OCI-LY3 (cell line): ENCODE measurements around the gene LRRC23.
"Not testable (repeated sequence)": the region's sequence is repeated elsewhere in the genome, so short reads cannot be mapped to it uniquely, and the experiment has no call there.

ENCODE experiments used
- H2AFZ ChIP-seq: fragments of 200-600, 300-600 bp; shearing (Covaris generic); 2 replicates; pipeline ENCODE4 v1.6.0; 2014; ENCODE audit warnings: antibody characterized with exemption, low read depth, low read length
- H3K27ac ChIP-seq: fragments of 200-600, 300-600 bp; sonication (generic); 2 replicates; pipeline ENCODE4 v1.5.1; 2014; ENCODE audit warnings: mild to moderate bottlenecking, low read length, moderate library complexity, mixed read lengths
- H3K27me3 ChIP-seq: fragments of 200-600, 300-600 bp; sonication (generic); 2 replicates; pipeline ENCODE4 v1.6.1; 2014; ENCODE audit warnings: low read depth, low read length, mixed read lengths
- H3K36me3 ChIP-seq: fragments of 200-600, 300-600 bp; sonication (generic); replicated peaks from 2 replicates; pipeline ENCODE3; 2014; ENCODE audit warnings: low read depth, low read length, mixed read lengths
- H3K4me1 ChIP-seq: fragments of 300-600, 200-600 bp; sonication (generic); 2 replicates; pipeline ENCODE4 v1.6.1; 2014; ENCODE audit warnings: low read length, mixed read lengths
- H3K4me2 ChIP-seq: fragments of 200-600, 300-600 bp; sonication (generic); 2 replicates; pipeline ENCODE4 v1.6.1; 2014; ENCODE audit warnings: low read length, mixed read lengths
- H3K4me3 ChIP-seq: fragments of 300-600, 200-600 bp; sonication (generic); 2 replicates; pipeline ENCODE4 v1.5.1; 2014; ENCODE audit warnings: antibody characterized with exemption, mild to moderate bottlenecking, low read length, moderate library complexity
- H3K79me2 ChIP-seq: fragments of 300-600, 200-600 bp; shearing (Covaris generic); 2 replicates; pipeline ENCODE4 v1.6.1; 2014; ENCODE audit warnings: mild to moderate bottlenecking, low read length, mixed read lengths
- H3K9ac ChIP-seq: fragments of 300-600, 200-600 bp; shearing (Covaris generic); 2 replicates; pipeline ENCODE4 v1.6.0; 2014; ENCODE audit warnings: mild to moderate bottlenecking, low read length, moderate library complexity
- H3K9me3 ChIP-seq: fragments of 200-600, 300-600 bp; shearing (Covaris generic); 2 replicates; pipeline ENCODE4 v1.6.1; 2014; ENCODE audit warnings: low read length, mixed read lengths; ENCODE audit not compliant: insufficient read depth
- H4K20me1 ChIP-seq: fragments of 200-600, 300-600 bp; sonication (generic); 2 replicates; pipeline ENCODE4 v1.6.1; 2016; ENCODE audit warnings: low read length, mixed read lengths; ENCODE audit not compliant: insufficient read depth
- CTCF ChIP-seq: fragments of 200-600, 300-600 bp; sonication (generic); IDR thresholded peaks from 2 replicates; pipeline ENCODE4 v1.5.1; 2014; ENCODE audit warnings: antibody characterized with exemption, low read length, low read depth
- EZH2phosphoT487 ChIP-seq: fragments of 200-600 bp; shearing (Covaris generic); IDR thresholded peaks from 2 replicates; pipeline ENCODE4 v1.6.1; 2018; ENCODE audit warnings: antibody characterized with exemption, mixed run types, low read depth

LRRC23 gene

GRCh38 chr12:6860942-6861341 is 43.7 kb upstream of the LRRC23 start:
- Histone ChIP-seq H3K9me3 (no peaks in the 10 kb centered on the region), H4K20me1 (no peaks in the 10 kb centered on the region), H3K79me2 (no peaks in the 10 kb centered on the region), H3K36me3 (peaks cover 56% of the 10 kb centered on the region), H3K9ac (no peak overlapping the region), H3K27me3 (no peaks in the 10 kb centered on the region), H3K4me2 (no peak overlapping the region), H3K4me1 (no peaks in the 10 kb centered on the region), H3K4me3 (no peak overlapping the region), H2AFZ (no peak overlapping the region), H3K27ac (no peak overlapping the region)
- TF ChIP-seq CTCF (no peak), EZH2phosphoT487 (no peak)

- H3K27ac ChIP-seq = no peak overlapping the region
- H3K36me3 ChIP-seq = peaks cover 55% of the 10 kb centered on the region
- H2AFZ ChIP-seq = no peak overlapping the region
- no peaks in the 10 kb centered on the region for H3K9me3 ChIP-seq
- no peak overlapping the region for H3K9ac ChIP-seq
- H3K4me3 ChIP-seq = no peak overlapping the region
- H3K27me3 ChIP-seq = no peaks in the 10 kb centered on the region
- no peak for TF ChIP-seq CTCF
- no peak for TF ChIP-seq EZH2phosphoT487
- H3K79me2 ChIP-seq = no peaks in the 10 kb centered on the region
- peaks cover under 1% of the 10 kb centered on the region for H3K4me1 ChIP-seq
- no peak overlapping the region for H3K4me2 ChIP-seq
- H4K20me1 ChIP-seq = no peaks in the 10 kb centered on the region
Observed at GRCh38 chr12:6861391-6861790, 43.2 kb upstream of the LRRC23 start.

GRCh38 chr12:6863033-6863432 is 41.6 kb upstream of the LRRC23 start:
- H3K79me2 ChIP-seq = peaks cover 7% of the 10 kb centered on the region
- TF ChIP-seq EZH2phosphoT487 (no peak), CTCF (no peak)
- H3K4me1 ChIP-seq = peaks cover 7% of the 10 kb centered on the region
- H3K9me3 ChIP-seq = no peaks in the 10 kb centered on the region
- no peak overlapping the region for H3K4me3 ChIP-seq
- no peak overlapping the region for H3K9ac ChIP-seq
- no peak overlapping the region for H3K27ac ChIP-seq
- no peak overlapping the region for H3K4me2 ChIP-seq
- H4K20me1 ChIP-seq = peaks cover under 1% of the 10 kb centered on the region; the same call in 1 of the 2 replicates
- peaks cover 46% of the 10 kb centered on the region for H3K36me3 ChIP-seq
- H3K27me3 ChIP-seq = no peaks in the 10 kb centered on the region
- H2AFZ ChIP-seq = no peak overlapping the region

- Histone ChIP-seq H2AFZ (no peak overlapping the region), H3K4me1 (peaks cover 11% of the 10 kb centered on the region), H4K20me1 (peaks cover 7% of the 10 kb centered on the region), H3K9ac (no peak overlapping the region), H3K36me3 (peaks cover 47% of the 10 kb centered on the region), H3K79me2 (peaks cover 14% of the 10 kb centered on the region), H3K4me2 (no peak overlapping the region), H3K9me3 (no peaks in the 10 kb centered on the region), H3K4me3 (no peak overlapping the region), H3K27ac (no peak overlapping the region), H3K27me3 (no peaks in the 10 kb centered on the region)
- TF ChIP-seq EZH2phosphoT487 = no peak
- no peak for TF ChIP-seq CTCF
Observed at GRCh38 chr12:6863586-6864321, 40.9 kb upstream of the LRRC23 start.

- not testable (repeated sequence) for H3K27me3 ChIP-seq
- peaks cover 53% of the 10 kb centered on the region for H3K36me3 ChIP-seq
Observed at GRCh38 chr12:6865307-6865706, 39.3 kb upstream of the LRRC23 start.

More at GRCh38 chr12:6865307-6865706, 39.3 kb upstream of the LRRC23 start:
- H3K9me3 ChIP-seq, H3K9ac ChIP-seq, H3K4me3 ChIP-seq, H3K27ac ChIP-seq, H2AFZ ChIP-seq, H3K4me2 ChIP-seq: not testable (repeated sequence)
- peaks cover 25% of the 10 kb centered on the region for H3K79me2 ChIP-seq
- peaks cover 20% of the 10 kb centered on the region for H4K20me1 ChIP-seq
- H3K4me1 ChIP-seq = peaks cover 23% of the 10 kb centered on the region
